Measurements from ENCODE around the gene PCCA.
"Not testable (repeated sequence)": the region's sequence is repeated elsewhere in the genome, so short reads cannot be mapped to it uniquely, and the experiment has no call there.

PCCA gene

DNA sequence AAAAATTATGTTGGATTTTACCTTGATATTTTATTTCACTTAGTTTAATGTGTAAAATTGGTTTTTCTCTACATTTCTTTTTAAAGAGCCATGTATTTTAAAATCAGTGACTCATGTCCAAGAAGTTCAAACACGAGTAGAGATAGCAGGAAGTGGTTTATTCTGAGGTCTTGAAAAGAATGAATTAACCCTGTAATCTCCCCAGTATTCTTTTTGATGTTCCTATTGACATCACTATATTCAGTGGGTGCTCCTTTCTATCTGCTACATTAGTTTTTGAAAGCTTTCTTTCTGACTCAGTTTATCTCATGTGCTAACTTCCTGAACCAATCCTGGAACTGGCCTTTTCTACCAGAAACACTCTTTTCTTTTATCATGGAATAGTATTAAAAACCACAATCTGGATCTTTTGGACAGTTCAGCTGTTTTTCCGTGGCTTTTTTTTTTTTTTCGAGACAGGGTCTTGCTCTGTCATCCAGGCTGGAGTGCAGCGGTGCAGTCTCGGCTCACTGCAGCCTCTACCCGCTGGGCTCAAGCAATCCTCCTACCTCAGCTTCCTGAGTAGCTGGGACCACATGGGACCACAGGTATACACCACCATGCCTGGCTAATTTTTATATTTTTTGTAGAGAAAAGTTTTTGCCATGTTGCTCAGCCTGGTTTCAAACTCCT is 114.9 kb downstream of the PCCA start:
- DNase-seq, result no peak

DNA sequence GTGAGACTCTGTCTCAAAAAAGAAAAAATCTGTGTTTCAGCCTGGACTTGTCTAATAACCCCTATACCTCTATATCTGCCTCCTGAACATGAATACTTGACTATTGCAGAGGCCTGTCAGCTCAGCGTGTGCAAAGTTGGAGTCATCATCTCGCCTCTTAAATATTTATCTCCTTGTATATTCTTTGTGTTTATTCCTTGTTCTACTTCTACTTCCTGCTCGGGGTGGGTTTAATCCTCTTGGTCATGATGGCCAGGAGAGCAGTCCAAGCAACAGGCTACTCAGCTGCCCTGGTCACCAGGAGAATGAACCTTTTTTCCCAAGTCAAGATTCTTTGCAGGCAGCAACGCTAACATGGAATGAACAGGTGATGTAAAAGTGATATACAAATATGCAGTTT is 119.1 kb downstream of the PCCA start:
- no peak for DNase-seq

- DNase-seq, result no peak
Observed at GRCh38 chr13:100208626-100209025, 119.7 kb downstream of the PCCA start.

DNA sequence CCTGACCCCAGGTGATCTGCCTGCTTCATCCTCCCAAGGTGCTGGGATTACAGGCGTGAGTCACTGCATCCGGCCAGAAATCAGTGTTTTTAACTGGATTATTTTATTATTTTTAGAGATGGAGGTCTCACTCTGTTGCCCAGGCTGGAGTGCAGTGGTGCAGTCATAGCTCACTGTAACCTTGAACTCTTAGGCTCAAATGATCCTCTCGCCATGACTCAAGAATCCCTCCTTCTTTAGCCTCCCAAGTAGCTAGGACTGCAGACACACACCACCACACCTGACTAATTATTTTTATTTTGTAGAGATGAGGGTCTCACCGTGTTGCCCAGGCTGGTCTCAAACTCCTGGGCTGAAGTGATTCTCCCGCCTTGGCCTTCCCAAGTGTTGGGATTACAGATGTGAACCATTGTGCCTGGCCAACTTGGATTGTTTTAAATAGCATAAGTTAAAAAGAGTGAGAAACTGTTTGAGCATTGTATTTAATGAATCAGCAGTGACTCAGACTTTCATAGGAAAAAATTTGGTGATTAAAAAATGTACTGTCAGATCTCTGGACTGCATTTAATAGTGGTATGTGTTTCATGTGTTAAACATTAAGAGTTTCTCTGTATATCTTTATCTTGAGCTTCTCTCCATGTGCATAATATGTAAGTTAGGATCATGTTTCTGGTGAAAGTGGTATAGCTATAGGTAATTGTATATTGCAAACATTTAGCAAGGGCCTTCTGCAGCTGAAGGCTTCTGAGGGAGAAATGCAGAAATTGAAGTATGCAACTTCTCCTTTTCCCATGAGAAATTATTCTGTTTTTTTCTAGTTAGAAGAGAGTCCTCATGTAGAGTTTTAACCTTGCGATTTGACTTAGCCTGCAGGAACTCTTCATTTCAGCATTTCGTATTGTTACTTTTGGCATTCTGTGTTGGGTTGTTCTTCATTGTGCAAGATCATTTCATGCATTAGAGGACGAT is 121.2 kb downstream of the PCCA start:
- DNase-seq, result no peak

DNA sequence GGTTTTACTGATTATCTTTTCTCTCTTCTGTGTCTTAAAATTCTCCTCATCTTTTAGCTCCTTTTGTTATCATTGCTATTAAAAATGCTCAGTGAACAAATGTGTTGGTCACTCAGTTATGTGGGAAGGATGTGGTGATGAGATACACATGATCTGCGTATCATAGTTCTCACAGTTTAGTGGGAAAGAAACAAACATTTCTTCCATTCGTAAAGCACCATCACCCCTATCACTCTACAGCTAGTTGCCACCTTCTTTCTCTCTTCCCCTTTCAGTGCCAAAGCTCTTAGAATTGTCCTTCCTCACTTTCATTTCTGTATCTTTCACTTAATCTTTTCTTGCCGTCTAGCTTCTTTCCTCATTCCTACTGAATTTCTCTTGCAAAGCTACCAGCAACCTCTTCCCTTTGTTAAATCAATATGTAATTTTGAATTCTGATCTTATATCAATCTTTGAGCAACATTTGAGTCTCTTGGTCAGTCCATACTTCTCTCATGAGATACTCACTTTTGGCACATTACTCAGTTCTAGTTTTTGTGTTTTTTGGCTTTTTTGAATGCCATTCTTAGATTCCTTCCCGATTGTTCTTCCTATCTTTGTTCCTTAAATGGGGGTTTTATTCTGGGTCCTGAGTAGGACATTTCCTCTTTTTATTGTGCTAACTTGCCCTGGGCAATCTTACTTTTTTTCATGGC is 122.3 kb downstream of the PCCA start:
- no peak for DNase-seq

DNA sequence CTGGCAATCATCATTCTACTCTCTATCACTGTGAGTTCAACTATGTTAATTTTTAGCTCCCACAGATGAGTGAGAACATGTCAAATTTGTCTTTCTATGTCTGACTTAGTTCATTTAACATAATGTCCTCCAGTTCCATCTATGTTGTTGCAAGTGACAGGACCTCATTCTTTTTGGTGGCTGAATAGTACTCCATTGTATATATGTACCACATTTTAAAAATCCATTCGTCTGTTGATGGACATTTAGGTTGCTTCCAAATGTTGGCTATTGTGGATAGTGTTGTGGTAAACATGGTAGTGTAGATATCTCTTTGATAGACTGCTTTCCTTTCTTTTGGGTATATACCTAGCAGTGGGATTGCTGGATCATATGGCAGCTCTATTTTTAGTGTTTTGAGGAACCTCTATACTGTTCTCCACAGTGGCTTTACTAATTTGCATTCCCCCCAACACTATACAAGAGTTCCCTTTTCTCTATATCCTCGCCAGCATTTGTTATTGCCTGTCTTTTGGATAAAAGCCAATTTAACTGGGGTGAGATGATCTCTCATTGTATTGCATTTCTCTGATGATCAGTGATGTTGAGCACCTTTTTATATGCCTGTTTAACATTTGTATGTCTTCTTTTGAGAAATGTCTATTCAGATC is 124.1 kb downstream of the PCCA start:
- DNase-seq, result no peak

GRCh38 chr13:100213576-100213975 is 124.7 kb downstream of the PCCA start:
- no peak for DNase-seq

GRCh38 chr13:100214886-100215285 is 126.0 kb downstream of the PCCA start:
- DNase-seq, result no peak

DNA sequence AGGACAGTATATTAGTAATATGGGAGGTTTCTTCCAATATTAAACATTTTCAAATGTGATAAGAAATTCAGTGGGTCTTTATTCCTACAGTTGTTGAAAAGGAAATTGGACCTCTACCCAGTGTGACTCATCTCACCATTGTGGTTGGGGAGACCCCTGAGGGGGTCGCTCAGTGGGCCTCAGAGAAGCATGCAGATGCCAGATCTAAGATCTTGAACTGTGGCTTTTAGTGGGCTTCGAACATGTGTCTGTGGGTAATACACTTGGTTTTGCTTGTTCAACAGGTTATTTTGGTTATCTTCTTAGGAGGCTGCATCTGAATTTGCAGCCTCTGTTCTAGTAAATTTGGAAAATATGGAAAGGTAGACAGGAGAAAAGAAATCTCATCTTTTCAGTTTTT is 132.3 kb downstream of the PCCA start:
- no peak for DNase-seq

- not testable (repeated sequence) for DNase-seq
Observed at GRCh38 chr13:100223966-100224530, 135.2 kb downstream of the PCCA start.

- no peak for DNase-seq
Observed at GRCh38 chr13:100229603-100230002, 140.7 kb downstream of the PCCA start.

GRCh38 chr13:100230769-100231149 is 141.9 kb downstream of the PCCA start:
- DNase-seq, result no peak

- DNase-seq, result no peak
Observed at GRCh38 chr13:100231176-100231575, 142.3 kb downstream of the PCCA start.

DNA sequence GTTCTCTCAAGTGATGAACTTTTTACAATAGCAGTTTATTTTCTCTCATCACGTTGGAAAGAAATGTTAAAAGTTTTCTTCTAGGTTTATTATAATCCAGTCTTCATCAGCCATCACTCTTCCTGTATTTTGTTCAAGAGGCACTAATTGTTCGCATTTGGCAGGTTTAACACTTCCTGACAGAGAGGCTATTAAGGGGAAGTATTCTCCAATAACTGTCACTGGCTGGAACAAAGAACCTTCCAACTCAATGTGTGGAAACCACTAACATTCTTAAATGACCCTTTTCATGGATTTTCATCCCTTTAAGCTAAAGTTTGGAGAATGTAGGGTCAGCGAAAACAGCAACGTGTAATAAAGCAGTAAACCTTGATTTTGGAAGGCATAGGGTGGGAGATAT is 145.1 kb downstream of the PCCA start:
- DNase-seq, result no peak

DNA sequence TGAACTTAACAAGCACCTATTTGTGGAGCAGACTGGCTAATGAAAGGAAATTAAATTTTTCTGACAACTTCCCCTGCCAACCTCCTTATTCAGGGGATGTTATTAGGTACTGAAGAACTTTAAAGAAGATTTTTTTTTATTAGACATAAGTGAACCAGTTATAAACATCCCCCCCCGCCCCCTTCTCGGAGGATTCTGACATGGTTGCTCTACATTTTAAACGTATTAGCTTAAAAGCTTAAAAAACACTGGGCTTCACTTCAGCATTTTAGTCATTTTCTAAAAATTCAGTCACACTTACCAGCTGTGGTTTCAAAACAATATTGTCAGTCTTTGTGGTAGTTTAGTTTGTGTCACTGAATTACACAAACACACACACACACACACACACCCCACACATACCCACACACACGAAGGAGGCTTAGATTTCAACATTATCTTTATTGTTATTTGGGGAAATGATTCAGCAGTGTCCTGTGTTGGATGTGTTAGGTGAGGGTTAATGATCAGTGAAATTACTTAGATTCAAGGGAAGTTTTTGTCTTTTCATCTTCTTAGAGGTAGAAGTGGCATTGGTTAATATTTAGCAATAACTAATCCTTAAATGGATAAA is 145.7 kb downstream of the PCCA start:
- DNase-seq, result no peak

DNA sequence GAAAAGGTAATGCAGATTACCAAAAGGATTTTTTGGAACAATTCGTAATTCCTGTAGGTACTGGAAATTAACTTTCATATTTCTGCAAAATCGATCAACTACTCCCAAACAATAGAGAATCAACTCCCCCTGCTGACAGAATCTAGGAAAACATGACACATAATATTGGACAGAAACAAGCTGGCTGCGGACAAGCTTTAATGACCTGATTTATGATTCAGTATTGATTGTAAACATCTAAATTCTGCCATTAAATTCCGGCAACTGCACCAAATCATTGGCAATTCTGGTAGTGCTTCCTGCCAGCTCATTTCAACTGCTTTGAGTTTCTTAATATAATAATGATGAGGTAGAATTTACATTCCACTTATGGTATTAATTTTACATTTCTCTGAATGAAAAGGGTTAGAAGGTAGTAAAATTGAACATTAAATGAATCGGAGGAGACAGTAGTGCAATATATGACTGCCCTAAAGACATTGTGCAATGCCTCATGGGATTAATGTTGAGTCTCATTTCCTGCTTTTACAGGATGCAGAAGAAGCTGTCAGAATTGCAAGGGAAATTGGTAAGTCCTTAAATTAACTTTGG is 146.5 kb downstream of the PCCA start:
- no peak for DNase-seq

DNA sequence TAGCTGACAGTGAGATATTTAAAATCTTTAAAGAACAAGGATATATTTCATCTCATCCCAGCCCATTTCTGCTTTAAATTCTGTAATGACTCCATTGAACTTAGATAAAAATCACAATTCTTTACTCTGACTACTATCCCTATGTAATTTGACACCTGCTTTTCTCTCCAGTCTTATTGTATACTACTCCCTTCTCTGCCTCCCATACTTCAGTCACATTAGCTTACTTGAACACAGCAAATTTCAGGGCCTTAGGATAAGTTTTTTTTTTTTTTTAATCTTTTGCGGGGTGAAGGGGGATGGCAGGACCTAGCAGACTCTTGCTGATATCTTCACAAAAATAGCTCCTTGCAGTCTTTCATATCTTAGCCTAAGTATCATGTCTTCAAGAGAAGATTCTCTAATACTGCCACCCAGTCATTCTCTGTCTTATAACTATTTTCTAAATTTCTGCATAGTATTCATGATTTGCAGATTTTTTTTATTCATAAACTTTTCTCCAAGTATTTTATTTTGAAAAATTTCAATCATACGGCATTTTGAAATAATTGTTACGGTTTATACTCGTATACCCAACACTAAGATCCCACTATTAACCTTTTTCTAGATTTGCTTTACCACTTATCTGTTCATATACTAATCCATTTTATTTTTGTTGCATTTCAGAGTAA is 151.4 kb downstream of the PCCA start:
- DNase-seq, result no peak

- DNase-seq, result no peak
Observed at GRCh38 chr13:100244431-100244830, 155.5 kb downstream of the PCCA start.

- no peak for DNase-seq
Observed at GRCh38 chr13:100245104-100245503, 156.2 kb downstream of the PCCA start.

- DNase-seq, result no peak
Observed at GRCh38 chr13:100247937-100248336, 159.0 kb downstream of the PCCA start.

GRCh38 chr13:100254002-100254401 is 165.1 kb downstream of the PCCA start:
- no peak for DNase-seq
